Omental fat pad (tissue), 4 donors: ENCODE measurements around the gene ULBP3. TPM values are rescaled to one million over a fixed set of nuclear protein-coding genes. Genes with fewer than 3 reads are reported as not detected.

ENCODE experiments used
- ATAC-seq: fragments of 150-250 bp; one replicate; pipeline ENCODE4 v1.9.1; 2016; ENCODE audit warnings: mild to moderate bottlenecking, moderate library complexity; ENCODE audit not compliant: low FRiP score
- DNase-seq: peaks from one replicate; pipeline ENCODE4 v3.0.0-alpha.2; 2019; ENCODE audit warnings: low spot score
- CTCF ChIP-seq, 3 donors: fragments of 450-650 bp; IDR thresholded peaks; one replicate each; pipeline ENCODE4 v1.5.1; 2016 to 2017; ENCODE audit warnings: antibody characterized with exemption in 3 of 3, mild to moderate bottlenecking in 3 of 3, moderate library complexity in 2 of 3
- total RNA-seq, 4 donors: library from RNA; depleted of rRNA; stranded (reverse); fragments of >200 nt; gene quantifications; one replicate each; pipeline ENCODE4 v1.1.0, GENCODE V29; 2016

ULBP3 gene
- total RNA-seq, 4 donors from 2014 or later: 1.7 to 3.5 (median 2.2) TPM

- DNase-seq (no peak), ATAC-seq (no peak)
- no peak for TF ChIP-seq CTCF (IDR thresholded peaks at IDR 0.05)
These were observed 11.4 kb downstream of the ULBP3 start for GRCh38 chr6:150057501-150057951.

- ATAC-seq (no peak), DNase-seq (no peak)
These were observed 12.0 kb downstream of the ULBP3 start for GRCh38 chr6:150056916-150057315.

GRCh38 chr6:150056156-150056555 is 12.8 kb downstream of the ULBP3 start:
- DNase-seq (no peak), ATAC-seq (no peak)
- TF ChIP-seq CTCF (IDR thresholded peaks at IDR 0.05): no peak

More at GRCh38 chr6:150056916-150057315, 12.0 kb downstream of the ULBP3 start:
- TF ChIP-seq CTCF (IDR thresholded peaks at IDR 0.05): no peak

GRCh38 chr6:150055131-150055530 is 13.8 kb downstream of the ULBP3 start:
- ATAC-seq: no peak
- no peak for TF ChIP-seq CTCF (IDR thresholded peaks at IDR 0.05)
- no peak for DNase-seq

- no peak for DNase-seq
- no peak for ATAC-seq
- TF ChIP-seq CTCF (IDR thresholded peaks at IDR 0.05): no peak
These were observed 15.5 kb downstream of the ULBP3 start for GRCh38 chr6:150053450-150053849.

- no peak for TF ChIP-seq CTCF (IDR thresholded peaks at IDR 0.05)
- ATAC-seq (no peak), DNase-seq (no peak)
These were observed 18.1 kb downstream of the ULBP3 start for GRCh38 chr6:150050846-150051245.

- ATAC-seq (no peak), DNase-seq (no peak)
- no peak for TF ChIP-seq CTCF (IDR thresholded peaks at IDR 0.05)
These were observed 20.8 kb downstream of the ULBP3 start for GRCh38 chr6:150048099-150048498.
